HG02885 (cell line): ENCODE data around the gene GSTM4.

Experiments
- ATAC-seq: cut with Tn5 transposase; IDR thresholded peaks from one replicate; pipeline ENCODE4 v1.9.1; 2021; ENCODE audit warnings: mild to moderate bottlenecking; ENCODE audit not compliant: unreplicated experiment, poor library complexity

Gene GSTM4

GRCh38 chr1:109655615-109656519 lies at the start of gene GSTM4:
TSS of gene GSTM4 (plus strand) at chr1:109656099. CDS start at chr1:109656390, 291 bp downstream.
- peak; percentile 94 for ATAC-seq

GRCh38 chr1:109609881-109610280 lies 46.0 kb upstream of the GSTM4 start:
- no peak for ATAC-seq

- no peak for ATAC-seq
Observed at GRCh38 chr1:109610609-109611307, 45.1 kb upstream of the GSTM4 start.

- ATAC-seq: no peak
Observed at GRCh38 chr1:109611308-109611990, 44.5 kb upstream of the GSTM4 start.

GRCh38 chr1:109613361-109614147 lies 42.3 kb upstream of the GSTM4 start:
- no peak for ATAC-seq

- ATAC-seq: no peak
Observed at GRCh38 chr1:109615879-109616278, 40.0 kb upstream of the GSTM4 start.

- no peak for ATAC-seq
Observed at GRCh38 chr1:109616391-109616790, 39.5 kb upstream of the GSTM4 start.

- ATAC-seq: no peak
Observed at GRCh38 chr1:109617291-109617801, 38.6 kb upstream of the GSTM4 start.

- no peak for ATAC-seq
Observed at GRCh38 chr1:109618661-109619575, 37.0 kb upstream of the GSTM4 start.

GRCh38 chr1:109619576-109620400 lies 36.1 kb upstream of the GSTM4 start, which contains the start of the genes AMPD2 and GNAT2:
TSS of gene AMPD2 (plus strand) at chr1:109619837. CDS start at chr1:109621176, 1,339 bp downstream.
TSS of gene GNAT2 (minus strand) at chr1:109619616. CDS start at chr1:109612870, 6,746 bp downstream.
- peak; percentile 57 for ATAC-seq

- no peak for ATAC-seq
Observed at GRCh38 chr1:109620401-109620791, 35.5 kb upstream of the GSTM4 start.

- peak; percentile 82 for ATAC-seq
Observed at GRCh38 chr1:109620841-109621286, 35.0 kb upstream of the GSTM4 start.

GRCh38 chr1:109621379-109622136 lies 34.3 kb upstream of the GSTM4 start:
- ATAC-seq: no peak

GRCh38 chr1:109622137-109622892 lies 33.6 kb upstream of the GSTM4 start:
- no peak for ATAC-seq

- ATAC-seq: no peak
Observed at GRCh38 chr1:109622895-109623294, 33.0 kb upstream of the GSTM4 start.

GRCh38 chr1:109623601-109624161 lies 32.2 kb upstream of the GSTM4 start:
- no peak for ATAC-seq
